OCI-LY7 (cell line): ENCODE measurements around the gene PRKG1. TPM values are rescaled to one million over a fixed set of nuclear protein-coding genes. Genes with fewer than 3 reads are reported as not detected.

Experiments
- BruUV-seq: library from RNA; stranded (reverse); fragments of 400-500 nt; replicated peaks from 2 replicates; lab custom pipeline; 2021; lab: Mats Ljungman, UMichigan
- CTCF ChIA-PET: fragments of 300-600 bp; sonication (Branson Sonifier 250); formaldehyde crosslinking; loops from one replicate; lab custom pipeline; 2022; ENCODE audit warnings: antibody characterized with exemption; ENCODE audit not compliant: unreplicated experiment; lab: Charles Lee
- POLR2A ChIA-PET: fragments of 300-600 bp; sonication (Branson Sonifier 250); formaldehyde crosslinking; loops from one replicate; lab custom pipeline; 2022; ENCODE audit warnings: antibody characterized with exemption; lab: Charles Lee
- DNase-seq: peaks from one replicate; pipeline ENCODE4 v3.0.0-alpha.2; 2015; ENCODE audit warnings: low spot score
- H2AFZ ChIP-seq: fragments of 200-600 bp; sonication (generic), shearing (Covaris generic); 2 replicates; pipeline ENCODE4 v1.6.1; 2014; ENCODE audit warnings: mild to moderate bottlenecking, antibody characterized with exemption, low read length, moderate library complexity
- H3K27ac ChIP-seq: fragments of 200-600 bp; sonication (generic); 2 replicates; pipeline ENCODE4 v1.5.1; 2014; ENCODE audit warnings: mixed run types, low read depth, mild to moderate bottlenecking, moderate library complexity, low read length, inconsistent platforms; ENCODE audit not compliant: poor library complexity, severe bottlenecking
- H3K36me3 ChIP-seq: fragments of 200-600 bp; sonication (generic); 2 replicates; pipeline ENCODE4 v1.6.1; 2014; ENCODE audit warnings: mild to moderate bottlenecking, antibody characterized with exemption, low read length, moderate library complexity, mixed read lengths; ENCODE audit not compliant: insufficient read depth
- H3K4me1 ChIP-seq: fragments of 200-600 bp; sonication (generic); 2 replicates; pipeline ENCODE4 v1.5.1; 2014; ENCODE audit warnings: mild to moderate bottlenecking, low read length; ENCODE audit not compliant: insufficient read depth, poor library complexity, severe bottlenecking
- H3K4me2 ChIP-seq: fragments of 200-600 bp; sonication (generic); 2 replicates; pipeline ENCODE4 v1.6.1; 2014; ENCODE audit warnings: mild to moderate bottlenecking, low read length
- H3K4me3 ChIP-seq: fragments of 200-600 bp; sonication (generic); 2 replicates; pipeline ENCODE4 v1.5.1; 2014; ENCODE audit warnings: mild to moderate bottlenecking, low read depth, low read length; ENCODE audit not compliant: poor library complexity, severe bottlenecking
- H3K79me2 ChIP-seq: fragments of 200-600 bp; sonication (generic); 2 replicates; pipeline ENCODE4 v1.6.1; 2016; ENCODE audit warnings: low read depth, mild to moderate bottlenecking, low read length, moderate library complexity, mixed read lengths; ENCODE audit not compliant: insufficient read depth
- H3K9me2 ChIP-seq: fragments of 200-600 bp; sonication (generic); 2 replicates; pipeline ENCODE4 v1.6.1; 2016; ENCODE audit warnings: mild to moderate bottlenecking, low read length, mixed read lengths; ENCODE audit not compliant: insufficient read depth
- H3K9me3 ChIP-seq: fragments of 200-600 bp; sonication (generic); 2 replicates; pipeline ENCODE4 v1.6.1; 2014; ENCODE audit warnings: mild to moderate bottlenecking, mixed run types, low read length, mixed read lengths
- H4K20me1 ChIP-seq: fragments of 200-600 bp; sonication (generic); 2 replicates; pipeline ENCODE4 v1.6.1; 2014; ENCODE audit warnings: mild to moderate bottlenecking, antibody characterized with exemption, low read length, moderate library complexity, mixed read lengths; ENCODE audit not compliant: insufficient read depth
- EZH2phosphoT487 ChIP-seq: fragments of 200-600 bp; sonication (generic); IDR thresholded peaks from 2 replicates; pipeline ENCODE4 v1.6.1; 2018; ENCODE audit warnings: low read depth, borderline replicate concordance, mild to moderate bottlenecking, mixed run types, antibody characterized with exemption, low read length, moderate library complexity, mixed read lengths
- intact Hi-C: fragments of 100-400 bp; cut with micrococcal nuclease; formaldehyde crosslinking; loops from one replicate; pipeline ENCODE4 v1.10.0; 2022; ENCODE audit not compliant: unreplicated experiment
- total RNA-seq, 2 experiments: library from RNA; depleted of rRNA in 1 of 2; stranded (reverse); fragments of >200 nt in 1 of 2; shearing (Covaris generic) in 1 of 2; gene quantifications; 2 replicates each; pipeline ENCODE4 v1.2.3, GENCODE V29; 2014 to 2022
- TF ChIP-seq, protein P1 (sequence below): fragments of 200-600 bp; sonication (generic); conservative IDR thresholded peaks from 2 replicates; pipeline ENCODE4 v1.5.1; 2014; ENCODE audit warnings: mild to moderate bottlenecking, antibody characterized with exemption, low read length, moderate library complexity, mixed read lengths

PRKG1 gene
- total RNA-seq, 2 experiments from 2014 or later = not detected

DNA sequence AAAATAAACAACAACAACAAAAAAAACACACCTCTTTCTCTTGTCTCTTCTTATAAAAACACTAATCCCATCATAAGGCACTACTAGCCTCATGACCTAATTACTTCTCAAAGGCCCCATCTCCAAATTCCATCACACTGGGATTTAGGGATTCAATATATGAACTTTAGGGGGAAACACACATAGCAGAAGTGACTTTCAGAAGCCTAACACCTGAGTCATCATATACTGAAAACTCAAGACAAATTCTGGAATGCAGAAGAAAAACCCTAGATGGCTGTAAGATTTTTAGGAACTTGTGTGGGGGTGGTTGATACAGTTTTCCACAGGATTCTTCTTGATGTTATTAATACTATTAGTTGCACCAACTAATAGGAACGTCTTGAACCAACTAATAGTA lies 658.8 kb downstream of the PRKG1 start:
- Histone ChIP-seq H4K20me1 (no peaks in the 10 kb centered on the region), H3K27ac (no peak overlapping the region), H3K9me3 (no peaks in the 10 kb centered on the region), H3K4me1 (no peaks in the 10 kb centered on the region), H3K4me2 (no peak overlapping the region), H2AFZ (no peak overlapping the region), H3K4me3 (no peak overlapping the region), H3K79me2 (no peaks in the 10 kb centered on the region), H3K36me3 (no peaks in the 10 kb centered on the region), H3K9me2 (no peaks in the 10 kb centered on the region)
- CTCF ChIA-PET = no interaction called here
- intact Hi-C loops = no loop called here
- no TSS peak for BruUV-seq
- DNase-seq = no peak
- TF ChIP-seq, protein P1, sequence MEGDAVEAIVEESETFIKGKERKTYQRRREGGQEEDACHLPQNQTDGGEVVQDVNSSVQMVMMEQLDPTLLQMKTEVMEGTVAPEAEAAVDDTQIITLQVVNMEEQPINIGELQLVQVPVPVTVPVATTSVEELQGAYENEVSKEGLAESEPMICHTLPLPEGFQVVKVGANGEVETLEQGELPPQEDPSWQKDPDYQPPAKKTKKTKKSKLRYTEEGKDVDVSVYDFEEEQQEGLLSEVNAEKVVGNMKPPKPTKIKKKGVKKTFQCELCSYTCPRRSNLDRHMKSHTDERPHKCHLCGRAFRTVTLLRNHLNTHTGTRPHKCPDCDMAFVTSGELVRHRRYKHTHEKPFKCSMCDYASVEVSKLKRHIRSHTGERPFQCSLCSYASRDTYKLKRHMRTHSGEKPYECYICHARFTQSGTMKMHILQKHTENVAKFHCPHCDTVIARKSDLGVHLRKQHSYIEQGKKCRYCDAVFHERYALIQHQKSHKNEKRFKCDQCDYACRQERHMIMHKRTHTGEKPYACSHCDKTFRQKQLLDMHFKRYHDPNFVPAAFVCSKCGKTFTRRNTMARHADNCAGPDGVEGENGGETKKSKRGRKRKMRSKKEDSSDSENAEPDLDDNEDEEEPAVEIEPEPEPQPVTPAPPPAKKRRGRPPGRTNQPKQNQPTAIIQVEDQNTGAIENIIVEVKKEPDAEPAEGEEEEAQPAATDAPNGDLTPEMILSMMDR = no peak
- no peak for TF ChIP-seq EZH2phosphoT487
- POLR2A ChIA-PET = interaction anchor here (0.6 kb wide), 1 partner anchor 122 kb away, joined by 3 read pairs; no protein-coding TSS in a partner anchor

DNA sequence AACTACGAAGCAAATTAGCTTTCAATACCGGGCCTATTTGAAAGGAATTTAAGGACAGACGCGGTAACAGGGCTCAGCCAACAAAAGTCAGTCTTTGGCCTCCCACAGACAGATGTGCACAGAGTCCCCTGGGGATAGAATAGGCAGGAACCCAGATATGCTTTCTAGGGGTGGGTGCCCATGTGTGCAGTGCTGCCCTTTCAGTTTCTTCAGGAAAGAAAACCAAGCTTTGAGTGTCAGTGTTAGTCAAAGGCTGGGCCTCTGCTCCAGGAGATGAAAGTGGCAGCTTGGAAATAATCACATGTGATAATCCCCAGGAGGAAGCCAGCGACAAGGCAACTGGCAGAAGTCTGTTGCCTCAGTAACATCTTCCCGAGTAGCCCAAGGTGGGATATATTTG lies 668.9 kb downstream of the PRKG1 start:
- H3K4me2 ChIP-seq = no peak overlapping the region
- TF ChIP-seq, protein P1 = no peak
- no peak for TF ChIP-seq EZH2phosphoT487
- no peaks in the 10 kb centered on the region for H3K4me1 ChIP-seq
- no peak overlapping the region for H2AFZ ChIP-seq
- intact Hi-C loops = no loop called here
- H3K9me2 ChIP-seq = no peaks in the 10 kb centered on the region
- CTCF ChIA-PET = no interaction called here
- H3K79me2 ChIP-seq = no peaks in the 10 kb centered on the region
- no peaks in the 10 kb centered on the region for H3K36me3 ChIP-seq
- no peak overlapping the region for H3K27ac ChIP-seq
- BruUV-seq = no TSS peak
- POLR2A ChIA-PET = interaction anchor here (0.6 to 0.9 kb wide), 2 partner anchors 557 to 1281 kb away, joined by 3 to 8 read pairs; no protein-coding TSS in a partner anchor
- peak; percentile 12 for DNase-seq
- no peak overlapping the region for H3K4me3 ChIP-seq
- no peaks in the 10 kb centered on the region for H3K9me3 ChIP-seq
- no peaks in the 10 kb centered on the region for H4K20me1 ChIP-seq

DNA sequence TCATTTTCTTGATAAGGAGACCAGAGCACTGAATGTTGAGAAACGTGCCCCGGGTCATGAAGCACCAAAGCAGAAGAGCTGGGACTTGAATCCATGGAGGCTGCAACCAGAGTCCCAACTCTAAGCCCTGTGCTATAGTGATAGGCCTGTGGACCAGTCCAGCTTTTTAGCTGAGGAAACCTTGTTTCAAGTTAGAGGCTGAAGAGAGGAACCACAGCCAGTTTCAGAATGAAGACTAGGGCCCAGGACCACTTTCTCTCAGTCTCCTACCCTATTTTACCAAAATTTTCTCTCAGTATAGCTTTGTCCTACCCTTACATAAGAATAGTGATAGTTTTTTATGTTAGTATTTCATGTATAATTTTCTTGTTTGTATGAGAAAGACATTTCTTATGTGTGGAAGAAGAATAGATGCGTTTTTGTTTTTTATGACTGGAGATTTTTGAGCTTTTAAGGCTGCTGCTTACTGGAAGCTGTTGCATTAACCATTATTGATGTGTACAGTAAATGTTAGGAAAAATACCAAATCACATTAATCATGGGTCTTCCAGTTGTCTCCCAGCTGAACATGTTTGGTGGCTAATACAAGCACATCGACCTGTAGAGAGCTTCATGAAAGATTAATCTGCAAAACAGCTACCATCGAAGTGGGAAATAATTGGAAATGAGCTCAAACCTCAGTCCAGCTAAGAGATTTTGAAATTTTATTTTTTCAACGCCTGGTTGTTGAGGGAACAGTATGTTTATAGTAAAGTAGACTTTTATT lies 670.1 kb downstream of the PRKG1 start:
- H2AFZ ChIP-seq = no peak overlapping the region
- H3K4me2 ChIP-seq = no peak overlapping the region
- no peaks in the 10 kb centered on the region for H3K9me2 ChIP-seq
- TF ChIP-seq, protein P1 = no peak
- no peak for TF ChIP-seq EZH2phosphoT487
- no peak overlapping the region for H3K27ac ChIP-seq
- H3K4me3 ChIP-seq = no peak overlapping the region
- POLR2A ChIA-PET = interaction anchor here (0.7 to 1.5 kb wide), 3 partner anchors 16 to 556 kb away, joined by 3 to 4 read pairs (median 3); no protein-coding TSS in a partner anchor
- no peaks in the 10 kb centered on the region for H3K9me3 ChIP-seq
- H3K36me3 ChIP-seq = no peaks in the 10 kb centered on the region
- intact Hi-C loops = no loop called here
- H4K20me1 ChIP-seq = no peaks in the 10 kb centered on the region
- BruUV-seq = no TSS peak
- H3K4me1 ChIP-seq = no peaks in the 10 kb centered on the region
- CTCF ChIA-PET = no interaction called here
- H3K79me2 ChIP-seq = no peaks in the 10 kb centered on the region
- no peak for DNase-seq
